ENCODE measurements around the gene MLYCD. TPM values are rescaled to one million over a fixed set of nuclear protein-coding genes. Genes with fewer than 3 reads are reported as not detected.
"Not testable (repeated sequence)": the region's sequence is repeated elsewhere in the genome, so short reads cannot be mapped to it uniquely, and the experiment has no call there.

The MLYCD gene
- total RNA-seq, 1 experiment from 2014 or later = 1.2 TPM

DNA sequence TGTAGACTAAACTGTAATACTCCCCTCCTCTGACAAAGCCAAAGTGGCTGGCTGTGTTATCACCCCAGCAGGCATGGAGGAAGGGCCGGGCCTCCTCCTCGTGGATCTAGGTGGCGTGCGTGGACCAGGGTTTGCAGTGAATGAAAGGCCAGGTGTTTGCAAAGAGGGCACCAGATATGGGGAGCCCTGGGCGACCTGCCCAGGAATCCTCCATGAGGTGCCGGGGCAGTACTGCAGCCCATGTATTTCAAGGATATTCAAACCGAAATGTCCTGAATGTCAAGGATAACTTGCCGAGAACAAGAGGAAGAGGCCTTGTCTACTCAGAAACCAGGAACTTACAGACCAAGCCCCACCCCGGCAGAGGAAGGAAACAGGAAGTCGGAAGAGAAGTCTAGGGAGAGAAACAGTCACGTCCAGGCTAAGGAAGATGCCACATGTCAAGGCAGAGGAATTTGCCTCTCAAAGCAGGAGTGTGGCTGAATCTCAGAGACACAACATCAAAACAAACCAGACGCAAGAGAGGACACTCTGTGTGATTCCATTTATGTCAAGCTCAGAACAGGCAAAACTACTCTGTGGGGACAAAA is 40.4 kb downstream of the MLYCD start:
- no peak for DNase-seq (ENCODE audit: low read depth)

DNA sequence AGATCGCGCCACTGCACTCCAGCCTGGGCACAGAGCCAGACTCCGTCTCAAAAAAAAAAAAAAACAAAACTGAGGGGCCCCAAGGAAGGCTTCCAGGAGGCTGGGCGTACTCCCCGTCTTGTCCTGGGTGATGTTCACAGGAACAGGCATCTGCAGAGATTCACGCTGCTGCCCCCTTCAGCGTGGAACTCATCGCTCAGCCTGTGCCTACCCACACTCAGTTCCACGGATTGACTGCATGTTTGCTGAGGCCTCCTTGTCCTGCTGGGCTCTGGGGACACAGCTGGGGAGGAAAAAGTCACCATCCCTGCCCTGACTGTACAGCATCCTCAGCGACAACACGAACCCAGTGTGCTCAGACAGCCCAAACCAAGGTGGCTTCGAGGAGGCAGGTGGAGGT is 41.2 kb downstream of the MLYCD start:
- no peak for DNase-seq (ENCODE audit: low read depth)

DNA sequence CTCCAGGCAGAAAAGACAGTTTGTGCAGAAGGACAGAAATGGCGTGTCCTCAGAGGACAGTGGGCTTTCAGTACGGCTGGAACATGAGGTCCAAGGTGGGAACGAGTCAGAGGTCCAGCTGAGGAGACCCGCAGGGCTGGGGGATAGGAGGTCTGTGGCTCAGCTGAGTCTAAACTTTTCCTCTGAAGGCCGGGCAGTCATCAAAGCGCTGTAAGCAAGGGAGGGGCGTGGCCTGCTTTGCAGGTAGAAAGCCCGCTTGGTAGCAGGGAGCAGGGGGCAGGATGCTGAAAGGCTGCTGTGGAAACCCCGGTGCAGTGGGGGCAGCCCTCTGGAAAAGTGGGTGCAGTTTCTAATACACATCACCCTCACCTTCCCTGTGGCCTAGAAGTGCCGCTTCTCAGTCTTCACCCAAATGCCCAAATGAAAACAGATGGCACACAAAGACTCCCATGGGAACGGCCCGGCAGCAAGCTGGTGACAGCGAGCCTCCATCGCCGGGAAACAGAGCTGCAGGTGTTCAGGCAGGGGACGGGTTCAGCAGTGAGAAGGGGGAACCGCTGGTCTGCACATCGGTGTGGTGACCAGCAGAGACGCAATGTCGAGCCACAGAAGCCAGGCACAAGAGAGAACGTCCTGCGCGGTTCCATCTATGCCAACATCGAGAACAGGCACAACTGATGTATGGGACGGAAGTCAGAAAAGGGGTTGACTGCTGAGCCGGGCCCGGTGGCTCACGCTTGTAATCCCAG is 41.9 kb downstream of the MLYCD start:
- no peak for DNase-seq (ENCODE audit: low read depth)

- DNase-seq (ENCODE audit: low read depth) = not testable (repeated sequence)
Measured at GRCh38 chr16:83941546-83941945, 42.6 kb downstream of the MLYCD start.

DNA sequence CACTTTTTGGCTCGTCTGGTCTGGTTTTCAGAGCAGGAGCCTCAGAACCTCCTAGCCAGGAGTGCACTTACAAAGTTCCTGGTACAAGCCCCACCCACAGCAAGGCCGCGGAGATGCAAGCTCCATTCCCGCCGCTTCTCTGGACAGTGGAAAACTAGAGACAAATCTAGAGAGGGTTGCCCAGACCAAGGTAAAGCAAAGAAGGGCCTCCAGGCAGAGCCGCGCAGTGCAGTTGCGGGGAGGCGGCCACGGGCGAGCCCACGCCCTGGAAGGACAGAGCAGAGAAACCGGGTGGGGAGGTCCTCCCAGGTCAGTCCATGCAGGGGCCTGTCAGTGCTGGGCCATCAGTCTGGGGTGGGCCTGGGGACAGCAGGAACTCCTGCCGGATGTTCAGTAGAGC is 43.2 kb downstream of the MLYCD start:
- DNase-seq (ENCODE audit: low read depth) = no peak

DNA sequence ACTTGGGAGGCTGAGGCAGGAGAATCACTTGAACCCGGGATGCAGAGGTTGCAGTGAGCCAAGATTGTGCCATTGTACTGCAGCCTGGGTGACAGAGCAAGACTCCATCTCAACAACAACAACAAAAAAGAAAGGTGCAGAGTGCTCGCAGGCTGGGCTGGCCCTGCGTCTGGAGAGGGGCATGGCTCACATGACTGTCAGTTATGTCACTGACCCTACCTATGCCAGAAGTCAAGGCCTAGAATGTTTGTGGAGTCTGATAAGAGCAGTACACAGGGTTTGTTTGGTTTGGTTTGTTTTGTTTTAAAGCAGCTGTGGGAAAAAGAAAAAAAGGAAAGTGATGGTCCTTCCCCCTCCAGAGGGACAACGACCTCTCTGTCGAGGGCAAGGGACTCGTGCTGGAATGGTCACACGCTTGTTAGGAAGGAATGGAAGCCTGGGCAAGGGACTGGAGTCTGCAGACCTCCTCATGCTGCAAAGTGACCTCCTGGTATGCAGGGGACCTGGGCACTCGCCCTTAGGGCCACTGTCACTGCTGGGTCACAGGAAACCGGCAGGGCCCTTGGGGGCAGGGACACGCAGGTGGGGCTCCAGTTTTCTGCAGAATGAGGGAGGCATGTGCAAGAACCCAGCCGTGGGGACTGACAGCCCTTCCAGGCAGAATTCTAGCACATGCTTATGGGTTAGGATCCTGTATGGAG is 44.0 kb downstream of the MLYCD start:
- no peak for DNase-seq (ENCODE audit: low read depth)

GRCh38 chr16:83943516-83944050 is 44.7 kb downstream of the MLYCD start:
- no peak for DNase-seq (ENCODE audit: low read depth)

DNA sequence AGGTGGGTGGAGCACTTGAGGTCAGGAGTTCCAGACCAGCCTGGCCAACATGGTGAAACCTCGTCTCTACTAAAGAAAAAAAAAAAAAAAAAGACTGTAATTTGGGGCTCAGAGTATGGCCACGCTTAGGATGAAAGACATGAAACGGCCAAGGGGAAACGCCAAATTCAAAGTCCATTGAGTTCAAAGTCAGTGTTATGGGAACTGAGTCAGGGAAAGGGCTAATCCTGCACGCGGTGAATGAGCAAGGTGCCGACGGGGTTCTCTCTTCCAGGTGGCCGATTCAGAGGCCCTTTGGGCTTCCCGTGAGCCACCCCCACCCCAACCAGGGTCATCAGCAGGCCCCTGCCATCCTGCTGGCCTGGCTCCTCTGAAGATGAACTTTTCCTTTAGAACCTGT is 46.7 kb downstream of the MLYCD start:
- DNase-seq (ENCODE audit: low read depth) = no peak

- DNase-seq (ENCODE audit: low read depth) = no peak
Measured at GRCh38 chr16:83946154-83946780, 47.4 kb downstream of the MLYCD start.

DNA sequence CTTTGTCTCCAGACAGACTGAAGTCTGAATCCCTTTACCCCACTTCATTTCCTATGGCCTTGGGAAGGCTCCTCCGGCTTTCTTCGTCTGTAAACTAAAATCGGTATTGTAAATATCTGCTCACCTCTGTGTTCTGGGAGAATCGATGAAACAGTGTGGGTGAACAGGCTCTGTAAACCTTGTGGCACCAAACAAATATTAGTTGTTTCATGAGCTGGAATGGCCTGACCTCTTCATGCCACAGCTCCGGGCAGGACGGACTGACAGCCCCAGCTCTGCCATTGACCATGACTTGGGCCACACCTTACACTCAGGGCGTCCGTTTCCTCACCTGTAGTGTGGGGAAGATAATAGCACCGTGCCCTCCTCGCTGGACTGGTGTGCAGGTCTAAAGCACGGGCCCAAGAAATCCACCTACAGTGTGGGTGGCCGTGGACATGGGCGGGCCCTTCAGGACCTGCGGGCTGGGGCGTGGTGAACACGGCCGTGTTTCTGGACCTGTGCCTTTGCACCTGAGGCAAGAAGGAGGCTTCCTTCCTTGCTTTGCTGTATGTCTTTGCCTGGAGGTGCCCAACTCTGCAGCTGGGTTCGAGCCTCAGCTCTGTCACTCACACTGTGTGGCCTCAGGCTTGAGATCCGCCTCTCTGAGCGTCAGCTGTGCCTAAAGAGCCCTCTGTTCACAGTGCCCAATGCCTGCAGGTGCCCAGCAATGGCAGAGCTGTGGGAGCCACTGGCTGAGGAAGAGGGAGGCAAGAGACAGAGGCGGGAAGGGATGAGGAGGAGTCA is 48.1 kb downstream of the MLYCD start:
- DNase-seq (ENCODE audit: low read depth) = no peak

DNA sequence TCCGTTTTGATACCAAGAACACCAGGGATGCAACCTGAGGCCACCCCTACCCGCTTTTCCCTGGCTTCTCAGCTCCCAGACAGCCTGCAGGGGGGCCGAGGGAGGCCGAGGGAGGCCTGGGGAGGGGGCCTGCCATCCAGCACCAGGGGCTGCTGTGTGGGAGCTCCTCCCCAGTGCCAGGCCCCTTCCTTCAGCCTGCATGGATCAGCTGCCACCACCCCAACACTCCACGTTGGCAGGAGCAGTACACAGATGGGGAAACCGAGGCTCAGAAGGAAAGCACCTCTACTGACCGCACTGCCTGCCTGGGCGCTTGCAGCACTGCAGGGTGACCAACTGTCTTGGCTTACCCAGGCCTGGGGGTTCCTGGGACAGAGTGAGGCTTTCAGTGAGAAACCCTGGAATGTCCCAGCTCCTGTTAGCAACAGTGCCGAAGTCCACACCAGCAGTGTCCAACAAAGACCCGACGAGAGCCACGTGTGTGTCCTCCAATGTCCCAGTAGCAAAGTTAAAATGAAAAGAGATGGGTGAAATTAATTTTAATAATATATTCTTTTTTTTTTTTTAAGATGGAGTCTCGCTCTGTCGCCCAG is 48.8 kb downstream of the MLYCD start:
- DNase-seq (ENCODE audit: low read depth) = no peak

- DNase-seq (ENCODE audit: low read depth) = no peak
Measured at GRCh38 chr16:83948914-83949723, 50.2 kb downstream of the MLYCD start.

DNA sequence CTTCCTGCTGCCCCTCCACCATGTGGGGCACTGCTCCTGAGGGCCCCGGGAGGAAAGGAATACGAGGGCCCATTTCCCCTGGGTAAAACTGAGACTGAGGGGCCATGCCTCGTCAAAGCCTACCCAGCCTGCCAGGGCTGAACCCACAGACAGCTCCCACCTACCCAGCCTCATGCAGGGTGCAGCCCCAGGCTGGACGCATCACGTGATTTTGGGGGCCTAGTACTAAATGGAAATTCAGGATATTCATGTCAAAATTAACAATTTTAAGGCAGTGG is 50.7 kb downstream of the MLYCD start:
- DNase-seq (ENCODE audit: low read depth) = no peak

DNA sequence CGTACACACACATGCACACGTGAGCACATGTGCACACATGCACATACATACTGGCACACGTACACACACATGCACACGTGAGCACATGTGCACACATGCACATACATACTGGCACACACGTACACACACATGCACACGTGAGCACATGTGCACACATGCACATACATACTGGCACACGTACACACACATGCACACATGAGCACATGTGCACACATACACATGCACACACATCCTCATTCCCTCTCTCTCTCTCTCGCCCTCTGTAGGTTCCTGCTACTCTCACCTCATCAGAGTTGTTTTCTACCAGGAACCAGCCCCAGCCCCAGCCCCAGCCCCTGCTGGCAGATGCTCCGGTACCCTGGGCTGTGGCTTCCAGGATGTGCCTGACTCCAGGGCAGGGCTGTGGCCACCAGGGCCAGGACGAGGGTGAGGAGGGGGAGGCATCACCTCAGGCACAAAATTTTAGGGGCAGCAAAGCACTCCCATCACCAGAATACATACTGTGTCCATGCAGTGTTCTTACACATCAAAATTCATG is 52.0 kb downstream of the MLYCD start:
- not testable (repeated sequence) for DNase-seq (ENCODE audit: low read depth)

DNA sequence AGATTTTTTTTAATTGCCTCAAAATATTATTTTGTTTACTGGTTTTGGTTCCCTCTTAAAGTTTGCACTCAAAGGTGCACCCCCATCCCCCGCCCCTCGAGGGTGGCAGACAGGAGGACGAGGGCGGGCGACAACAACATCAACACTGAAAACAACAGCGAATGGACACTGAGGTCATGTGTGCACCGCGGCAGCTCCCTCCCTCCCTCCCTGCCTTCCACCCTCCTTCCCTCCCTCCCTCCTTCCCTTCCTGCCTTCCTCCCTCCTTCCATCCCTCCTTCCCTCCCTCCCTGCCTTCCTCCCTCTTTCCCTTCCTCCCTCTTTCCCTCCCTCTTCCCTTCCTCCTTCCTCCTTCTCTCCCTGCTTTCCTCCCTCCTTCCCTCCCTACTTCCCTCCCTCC is 52.6 kb downstream of the MLYCD start:
- no peak for DNase-seq (ENCODE audit: low read depth)

DNA sequence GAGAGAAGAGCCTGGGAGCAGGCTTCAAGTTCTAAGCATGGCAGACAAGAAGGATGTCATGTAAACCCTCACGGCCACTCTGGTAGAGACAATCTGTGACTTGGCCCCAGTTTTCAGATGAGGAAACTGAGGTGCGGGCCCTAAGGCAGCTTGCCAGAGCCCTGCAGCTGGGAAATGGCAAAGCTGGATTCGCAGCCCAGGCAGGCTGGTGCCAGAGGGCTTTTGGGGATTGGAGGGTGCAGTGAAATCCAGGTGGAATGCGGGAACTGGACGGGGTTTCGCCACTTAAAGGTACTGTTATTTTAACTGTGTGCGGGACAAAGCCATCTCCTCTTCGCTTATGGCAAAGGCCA is 53.6 kb downstream of the MLYCD start:
- DNase-seq (ENCODE audit: low read depth) = no peak

DNA sequence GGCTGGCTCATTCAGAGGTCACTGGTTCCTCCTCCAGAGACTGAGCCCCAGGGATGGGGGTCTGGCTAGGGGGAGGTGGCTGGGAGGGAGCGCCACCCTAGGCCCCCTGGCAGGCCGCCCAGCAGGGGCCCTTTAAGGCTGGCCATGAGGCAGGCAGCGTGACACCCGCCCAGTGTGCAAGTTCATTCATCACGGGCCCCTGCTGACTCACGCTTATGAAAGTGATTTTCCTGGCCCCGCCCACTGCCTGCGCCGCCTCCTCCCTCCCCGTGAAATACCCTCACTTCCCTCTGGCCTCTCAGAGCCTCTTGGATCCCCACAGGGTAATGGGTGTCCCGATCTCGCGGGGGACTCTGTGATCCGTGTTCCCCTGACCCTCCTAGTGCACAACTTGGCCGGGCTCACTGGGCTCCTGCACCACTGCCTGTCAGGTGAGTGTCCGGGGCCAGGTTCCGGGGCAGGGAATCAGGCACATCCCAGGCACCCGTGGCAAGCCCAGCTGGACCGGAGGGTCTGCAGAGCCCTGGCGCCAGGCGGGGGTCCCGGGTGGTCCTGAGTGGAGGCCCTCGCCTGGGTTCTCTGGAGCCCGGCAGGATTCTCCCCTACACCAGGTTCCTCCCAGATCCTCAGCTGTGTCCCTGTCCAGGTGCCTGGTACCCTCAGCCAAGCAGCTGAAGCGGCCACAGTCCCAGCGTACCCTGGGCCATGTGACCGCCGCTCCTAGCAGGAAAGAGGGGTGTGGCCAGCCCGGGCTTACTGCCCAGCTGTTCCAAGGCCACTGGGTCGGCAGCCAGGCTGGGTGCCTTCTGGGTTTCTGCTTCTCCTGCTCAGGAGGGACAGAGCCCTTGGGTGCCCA is 54.3 kb downstream of the MLYCD start, which contains the start of gene OSGIN1:
Gene OSGIN1 (plus strand): TSS at position 301 of the 856 bp plus-strand sequence. CDS start 4,432 bp downstream, outside the sequence.
- DNase-seq (ENCODE audit: low read depth) = peak; percentile 94

- peak; percentile 48 for DNase-seq (ENCODE audit: low read depth)
Measured at GRCh38 chr16:83953796-83954576, 55.1 kb downstream of the MLYCD start.

Data from HT1080 (cell line).